Mononuclear cell (primary cell): Measurements from ENCODE around the gene ARHGEF38. TPM values are rescaled to one million over a fixed set of nuclear protein-coding genes. Genes with fewer than 3 reads are reported as not detected.
"Not testable (repeated sequence)": the region's sequence is repeated elsewhere in the genome, so short reads cannot be mapped to it uniquely, and the experiment has no call there.

Source experiments
- H3K27me3 ChIP-seq: 2 replicates; pipeline ENCODE4 v1.6.0; 2011; ENCODE audit warnings: low read length, control low read depth; ENCODE audit not compliant: insufficient read depth
- H3K4me1 ChIP-seq: 2 replicates; pipeline ENCODE4 v1.5.1; 2011; ENCODE audit warnings: mild to moderate bottlenecking, low read length, control low read depth; ENCODE audit not compliant: insufficient read depth
- H3K4me3 ChIP-seq: 2 replicates; pipeline ENCODE4 v1.5.1; 2011; ENCODE audit warnings: mild to moderate bottlenecking, low read length, moderate library complexity
- H3K9me3 ChIP-seq: 2 replicates; pipeline ENCODE4 v1.5.1; 2011; ENCODE audit warnings: low read depth, mild to moderate bottlenecking, control low read depth, low read length
- total RNA-seq: library from RNA; depleted of rRNA; stranded (reverse); fragments of >200 nt; gene quantifications from one replicate; pipeline ENCODE4 v1.2.3, GENCODE V29; 2012

ARHGEF38 gene
- total RNA-seq, 1 donor, result not detected

- no peak overlapping the region for H3K4me3 ChIP-seq
- H3K4me1 ChIP-seq, result no peaks in the 10 kb centered on the region
- no peaks in the 10 kb centered on the region for H3K9me3 ChIP-seq
- no peaks in the 10 kb centered on the region for H3K27me3 ChIP-seq
These were observed 163.4 kb downstream of the ARHGEF38 start for GRCh38 chr4:105715692-105716278.

DNA sequence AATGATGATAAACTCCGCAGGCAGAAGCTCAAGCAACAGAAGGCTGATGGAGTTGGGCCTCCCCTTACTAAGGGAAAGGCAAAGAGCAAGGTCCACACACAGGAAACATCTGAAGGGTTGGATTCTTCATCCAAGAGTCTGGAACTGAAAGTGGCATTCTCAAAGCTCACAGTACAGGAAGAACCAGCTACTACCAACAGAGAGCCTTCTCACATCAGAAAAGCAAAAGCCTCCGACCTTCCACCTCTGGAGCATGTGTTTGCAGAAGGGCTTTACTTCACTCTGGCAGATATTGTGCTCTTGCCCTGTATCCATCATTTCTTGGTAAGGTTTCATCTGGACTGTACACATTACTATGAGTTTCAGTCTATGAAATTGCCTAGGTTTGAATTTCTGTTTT lies 166.8 kb downstream of the ARHGEF38 start:
- Histone ChIP-seq H3K27me3 (no peaks in the 10 kb centered on the region), H3K4me1 (no peaks in the 10 kb centered on the region), H3K4me3 (no peak overlapping the region), H3K9me3 (no peaks in the 10 kb centered on the region)

GRCh38 chr4:105725623-105726022 lies 173.2 kb downstream of the ARHGEF38 start:
- H3K9me3 ChIP-seq, result no peaks in the 10 kb centered on the region
- no peaks in the 10 kb centered on the region for H3K4me1 ChIP-seq
- H3K27me3 ChIP-seq, result no peaks in the 10 kb centered on the region
- H3K4me3 ChIP-seq, result no peak overlapping the region

DNA sequence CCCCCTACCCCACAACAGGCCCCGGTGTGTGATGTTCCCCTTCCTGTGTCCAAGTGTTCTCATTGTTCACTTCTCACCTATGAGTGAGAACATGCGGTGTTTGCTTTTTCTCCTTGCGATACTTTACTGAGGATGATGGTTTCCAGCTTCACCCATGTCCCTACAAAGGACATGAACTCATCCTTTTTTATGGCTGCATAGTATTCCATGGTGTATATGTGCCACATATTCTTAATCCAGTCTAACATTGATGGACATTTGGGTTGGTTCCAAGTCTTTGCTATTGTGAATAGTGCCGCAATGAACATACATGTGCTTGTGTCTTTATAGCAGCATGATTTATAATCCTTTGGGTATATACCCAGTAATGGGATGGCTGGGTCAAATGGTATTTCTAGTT lies 177.5 kb downstream of the ARHGEF38 start:
- not testable (repeated sequence) for H3K4me3 ChIP-seq, H3K27me3 ChIP-seq, H3K4me1 ChIP-seq, H3K9me3 ChIP-seq

Other genes with a start within 250 kb of the ARHGEF38 start
- 85.3 TPM for gene PPA2, start 78.6 kb upstream of the ARHGEF38 start, total RNA-seq
- gene INTS12, start 156.1 kb downstream of the ARHGEF38 start, total RNA-seq, result 21.4 TPM
- 4.6 TPM for gene GSTCD, start 156.2 kb downstream of the ARHGEF38 start, total RNA-seq